HG03354 (cell line): ENCODE results near the gene CHAF1A.

ENCODE experiments used
- ATAC-seq: cut with Tn5 transposase; IDR thresholded peaks from one replicate; pipeline ENCODE4 v1.9.1; 2021; ENCODE audit warnings: mild to moderate bottlenecking; ENCODE audit not compliant: unreplicated experiment, poor library complexity, severe bottlenecking

The CHAF1A gene

GRCh38 chr19:4449639-4450028 lies 47.2 kb downstream of the CHAF1A start:
- ATAC-seq = no peak

GRCh38 chr19:4452230-4452990 lies 50.0 kb downstream of the CHAF1A start:
- no peak for ATAC-seq

GRCh38 chr19:4453232-4454179 lies 51.1 kb downstream of the CHAF1A start:
- no peak for ATAC-seq

GRCh38 chr19:4454747-4455718 lies 52.6 kb downstream of the CHAF1A start:
- no peak for ATAC-seq

DNA sequence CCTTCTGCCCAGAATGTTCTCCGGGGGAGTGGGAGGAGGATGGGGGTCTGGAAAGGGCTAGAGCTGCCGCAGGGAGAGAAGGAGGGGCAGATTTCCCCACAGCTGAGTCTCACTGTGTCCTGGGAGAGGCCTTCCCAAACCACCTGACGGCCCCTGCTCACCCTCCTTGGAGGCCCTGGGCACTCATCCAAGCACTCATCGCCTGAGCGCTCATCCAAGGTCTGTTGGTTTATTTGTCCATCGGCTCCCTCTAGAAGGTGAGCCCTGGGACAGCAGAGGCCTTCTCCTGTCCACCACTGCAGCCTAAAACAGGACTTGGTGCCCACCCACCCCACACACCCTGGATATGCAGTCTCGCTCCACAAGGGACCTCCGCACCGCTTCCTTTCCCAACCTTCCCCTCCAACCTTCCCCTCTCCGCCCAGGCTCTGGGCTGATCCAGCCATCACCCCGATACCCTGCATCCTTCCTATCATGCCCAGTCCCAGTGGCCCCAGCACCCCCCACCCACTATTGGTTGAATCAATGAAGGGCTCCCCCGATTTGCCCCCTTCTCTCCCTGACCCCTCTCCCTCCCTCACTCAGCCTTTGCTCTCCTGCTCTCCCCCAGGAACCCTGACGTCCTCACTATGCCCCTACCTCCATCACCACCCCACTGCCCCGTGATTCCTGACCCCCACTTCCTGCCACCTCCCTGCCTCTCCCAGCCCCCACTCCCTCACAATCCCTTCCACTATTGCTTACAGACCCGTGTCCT lies 53.5 kb downstream of the CHAF1A start:
- ATAC-seq = no peak

- ATAC-seq = no peak
Observed at GRCh38 chr19:4456476-4456842, 54.0 kb downstream of the CHAF1A start.

- ATAC-seq = peak; percentile 8
Observed at GRCh38 chr19:4456843-4457653, 54.6 kb downstream of the CHAF1A start.

GRCh38 chr19:4457654-4458395 lies 55.4 kb downstream of the CHAF1A start, which contains the start of gene UBXN6:
UBXN6 (minus strand) TSS chr19:4457794; CDS start chr19:4457697, 97 bp downstream.
- ATAC-seq = peak; percentile 87

- ATAC-seq = no peak
Observed at GRCh38 chr19:4464815-4465581, 62.6 kb downstream of the CHAF1A start.

GRCh38 chr19:4467835-4468234 lies 65.4 kb downstream of the CHAF1A start:
- ATAC-seq = no peak

DNA sequence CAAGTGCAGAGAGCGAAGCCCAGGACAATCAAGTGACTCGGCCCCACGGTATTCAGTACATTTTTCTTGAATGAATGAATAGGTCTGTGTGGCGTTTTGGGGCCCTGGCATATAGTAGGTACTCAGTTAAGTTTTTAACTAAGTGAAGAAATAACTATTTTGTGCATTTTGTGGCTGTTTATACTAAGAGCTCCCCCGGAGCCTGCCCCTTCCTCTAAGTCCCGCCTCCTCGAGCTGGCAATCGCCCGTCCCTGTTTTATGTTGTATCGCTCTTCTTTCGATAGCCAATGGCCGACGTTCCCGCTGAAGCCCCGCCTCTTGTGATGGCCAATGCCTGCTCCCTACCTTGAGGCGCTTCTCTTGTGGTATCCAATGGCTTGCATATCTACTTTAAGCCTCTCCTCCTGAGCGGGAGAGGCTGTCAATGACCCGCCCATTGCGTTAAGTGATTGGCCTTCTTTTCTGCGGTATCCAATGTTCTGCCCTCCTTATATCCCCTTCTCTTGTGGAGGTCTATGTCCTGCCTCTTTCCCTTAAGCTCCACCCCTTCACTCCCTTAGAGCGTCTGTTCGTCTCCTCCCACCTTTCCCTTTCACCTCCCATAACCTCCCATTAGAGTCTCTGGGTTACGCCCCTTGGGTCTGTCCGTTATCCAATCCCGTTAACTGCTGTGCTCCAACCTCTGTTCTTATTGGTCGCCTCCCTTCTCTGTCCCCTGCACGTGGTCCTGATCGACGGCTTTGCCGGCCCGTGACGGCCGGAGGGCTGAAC lies 69.1 kb downstream of the CHAF1A start:
- peak; percentile 84 for ATAC-seq

DNA sequence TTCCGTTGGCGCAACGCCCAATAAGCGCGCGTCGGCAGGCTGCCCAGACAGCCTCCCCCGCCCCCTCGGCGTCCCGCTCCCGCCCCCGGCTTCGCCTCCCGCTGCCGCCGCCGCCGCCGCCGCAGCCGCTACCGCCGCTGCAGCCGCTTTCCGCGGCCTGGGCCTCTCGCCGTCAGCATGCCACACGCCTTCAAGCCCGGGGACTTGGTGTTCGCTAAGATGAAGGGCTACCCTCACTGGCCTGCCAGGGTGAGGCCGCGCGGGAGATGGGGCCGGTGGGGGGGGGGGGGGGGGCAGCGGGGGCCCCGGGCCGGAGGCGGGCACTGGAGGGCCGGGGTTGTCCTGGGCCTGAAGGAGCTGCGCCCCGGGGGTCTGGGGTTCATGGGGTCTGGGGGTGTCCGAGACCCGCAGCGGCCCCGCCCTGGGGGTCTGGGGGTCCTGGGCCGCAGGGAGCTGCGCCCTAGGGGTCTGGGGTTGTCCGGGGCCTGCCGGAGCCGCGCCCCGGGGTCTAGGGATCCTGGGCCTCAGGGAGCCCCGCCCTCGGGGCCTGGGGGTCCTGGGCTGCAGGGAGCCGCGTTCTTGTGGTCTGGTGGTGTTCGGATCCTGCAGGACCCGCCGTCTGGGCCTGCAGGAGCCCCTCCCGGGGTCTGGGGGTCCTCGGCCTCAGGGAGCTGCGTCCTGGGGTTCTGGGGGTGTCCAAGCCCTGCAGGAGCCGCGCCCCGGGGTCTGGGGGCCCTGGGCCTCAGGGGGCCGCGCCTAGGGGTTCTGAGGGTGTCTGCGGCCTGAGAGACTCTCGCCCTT lies 69.9 kb downstream of the CHAF1A start, which contains the start of gene HDGFL2:
Gene HDGFL2, plus strand, starts transcription at position 124 of the 801 bp plus-strand sequence. Its CDS starts 54 bp downstream, at position 178.
- ATAC-seq = no peak

DNA sequence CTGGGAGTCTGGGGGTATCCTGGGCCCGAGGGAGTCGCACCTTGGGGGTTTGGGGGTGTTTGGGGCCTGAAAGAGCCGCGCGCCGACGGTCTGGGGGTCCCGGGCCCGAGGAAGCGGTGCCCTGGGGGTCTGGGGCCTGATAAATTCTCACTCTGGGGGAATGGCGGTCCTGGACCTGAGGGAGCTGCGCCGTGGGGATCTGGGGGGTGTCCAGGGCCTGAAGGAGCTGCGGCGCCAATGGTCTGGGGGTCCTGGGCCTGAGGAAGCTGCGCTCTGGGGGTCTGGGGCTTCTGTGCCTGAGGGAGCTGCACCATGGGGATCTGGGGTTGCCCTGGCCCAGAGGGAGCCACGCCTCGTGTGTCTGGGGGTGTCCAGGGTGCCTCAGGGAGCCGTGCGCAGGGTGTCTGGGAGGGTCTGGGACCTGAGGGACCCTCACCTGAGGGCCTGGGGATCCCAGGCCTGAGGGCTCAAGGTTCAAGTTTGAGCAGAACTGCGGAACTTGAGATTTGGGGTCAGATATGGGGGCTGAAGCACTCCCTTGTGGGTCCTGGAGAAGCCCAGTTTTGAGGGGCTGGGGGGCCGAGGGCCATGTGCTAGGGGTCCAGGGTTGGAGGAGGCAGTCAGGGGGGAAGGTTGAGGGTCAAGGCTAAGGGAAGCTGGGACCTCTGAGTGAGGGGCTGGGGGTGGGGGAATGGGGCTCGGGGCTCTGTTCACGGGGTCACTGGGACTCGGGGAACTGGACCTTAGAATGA lies 70.7 kb downstream of the CHAF1A start:
- no peak for ATAC-seq

GRCh38 chr19:4473763-4474513 lies 71.5 kb downstream of the CHAF1A start:
- no peak for ATAC-seq
